ENCODE data around the gene IARS1.

IARS1 gene

DNA sequence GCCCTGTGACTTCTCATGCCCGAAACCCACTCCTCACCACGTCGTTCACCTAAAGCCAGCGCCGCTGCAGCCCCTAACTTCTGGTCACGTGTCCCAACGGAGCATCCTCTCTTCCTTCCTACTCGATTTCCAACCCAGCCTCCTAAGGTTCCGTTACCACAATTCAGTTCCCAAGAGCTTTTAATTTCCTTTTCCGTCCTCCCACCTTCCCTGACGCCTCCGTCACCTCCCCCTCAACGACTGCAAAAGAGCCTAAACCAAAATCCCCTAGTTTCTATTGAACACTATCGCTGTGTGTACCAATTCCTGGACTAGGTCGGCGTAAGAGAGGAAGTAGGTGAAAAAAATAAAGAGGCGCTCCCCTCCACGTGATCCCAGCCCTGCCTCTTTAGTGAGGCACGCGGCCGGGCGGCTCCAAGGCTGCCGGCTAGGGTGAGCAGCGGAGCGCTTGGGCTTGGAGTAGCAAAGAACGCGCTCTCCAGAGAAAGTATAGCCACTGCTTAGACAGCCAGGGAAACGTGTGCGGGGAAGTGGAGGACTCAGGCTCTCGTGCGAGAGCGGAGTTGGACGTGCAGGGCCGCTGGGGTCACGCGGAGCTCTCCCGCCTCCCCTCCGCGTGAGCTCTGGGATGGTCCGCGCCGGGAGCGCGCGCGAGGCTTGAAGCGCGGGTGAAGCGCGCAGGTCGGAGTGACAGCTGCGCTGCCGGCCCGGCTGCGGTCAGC is 31.9 kb upstream of the IARS1 start, which contains the start of the genes CENPP and NOL8:
Gene CENPP (plus strand): TSS at position 685 of the 722 bp plus-strand sequence.
Gene NOL8 (minus strand): TSS at position 82 of the 722 bp plus-strand sequence. CDS start 1,189 bp downstream, outside the sequence.
- Histone ChIP-seq H3K4me2 (ENCODE audit: low read length) (peak within 1 kb of the TSS; percentile 88), H3K36me3 (replicated peaks; ENCODE audit: low read depth, low read length) (peaks cover 15% of the 10 kb centered on the region), H3K9ac (ENCODE audit: low read length) (peak within 1 kb of the TSS; percentile 92), H2AFZ (ENCODE audit: low read depth, low read length) (peak within 1 kb of the TSS; percentile 98), H3K27ac (ENCODE audit: low read length) (peak within 1 kb of the TSS; percentile 76), H3K9me3 (ENCODE audit: insufficient read depth, low read length) (no peaks in the 10 kb centered on the region), H3K79me2 (ENCODE audit: low read length) (peaks cover 72% of the 10 kb centered on the region), H4K20me1 (ENCODE audit: insufficient read depth, low read length) (no peaks in the 10 kb centered on the region), H3K4me1 (ENCODE audit: low read length) (peaks cover 21% of the 10 kb centered on the region), H3K4me3 (ENCODE audit: low read length) (peak within 1 kb of the TSS; percentile 97), H3K27me3 (ENCODE audit: low read depth, low read length) (no peaks in the 10 kb centered on the region)
- TF ChIP-seq CTCF (IDR thresholded peaks at IDR 0.05; ENCODE audit: low read depth, low read length) (no peak), EZH2phosphoT487 (IDR thresholded peaks at IDR 0.05; ENCODE audit: low read depth) (no peak)

DNA sequence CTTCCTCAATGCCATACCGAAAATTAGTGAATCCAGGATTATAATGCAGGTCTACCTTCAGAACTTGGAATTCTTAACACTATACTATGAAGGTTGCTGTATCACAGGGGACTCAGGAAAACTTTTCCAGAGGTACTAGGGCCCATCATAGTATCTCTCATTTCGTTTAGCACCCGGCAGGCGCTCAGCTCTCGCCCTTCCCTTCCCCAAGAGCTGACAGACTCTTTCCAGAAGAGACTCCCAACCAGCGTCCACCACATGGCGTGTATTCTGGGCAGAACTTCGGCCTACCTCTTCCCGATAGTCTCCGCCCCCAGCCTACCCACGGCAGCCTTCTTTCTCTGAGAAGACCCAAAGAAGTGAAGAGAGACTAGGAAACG is 31.4 kb upstream of the IARS1 start:
- Histone ChIP-seq H3K36me3 (replicated peaks; ENCODE audit: low read depth, low read length) (peaks cover 17% of the 10 kb centered on the region), H3K9me3 (ENCODE audit: insufficient read depth, low read length) (no peaks in the 10 kb centered on the region), H3K4me1 (ENCODE audit: low read length) (peaks cover 21% of the 10 kb centered on the region), H3K4me2 (ENCODE audit: low read length) (peak overlapping the region; percentile 88), H2AFZ (ENCODE audit: low read depth, low read length) (peak overlapping the region; percentile 98), H3K4me3 (ENCODE audit: low read length) (peak overlapping the region; percentile 97), H3K79me2 (ENCODE audit: low read length) (peaks cover 67% of the 10 kb centered on the region), H3K27ac (ENCODE audit: low read length) (peak overlapping the region; percentile 76), H4K20me1 (ENCODE audit: insufficient read depth, low read length) (no peaks in the 10 kb centered on the region), H3K9ac (ENCODE audit: low read length) (peak overlapping the region; percentile 92), H3K27me3 (ENCODE audit: low read depth, low read length) (no peaks in the 10 kb centered on the region)
- TF ChIP-seq CTCF (IDR thresholded peaks at IDR 0.05; ENCODE audit: low read depth, low read length) (no peak), EZH2phosphoT487 (IDR thresholded peaks at IDR 0.05; ENCODE audit: low read depth) (no peak)

DNA sequence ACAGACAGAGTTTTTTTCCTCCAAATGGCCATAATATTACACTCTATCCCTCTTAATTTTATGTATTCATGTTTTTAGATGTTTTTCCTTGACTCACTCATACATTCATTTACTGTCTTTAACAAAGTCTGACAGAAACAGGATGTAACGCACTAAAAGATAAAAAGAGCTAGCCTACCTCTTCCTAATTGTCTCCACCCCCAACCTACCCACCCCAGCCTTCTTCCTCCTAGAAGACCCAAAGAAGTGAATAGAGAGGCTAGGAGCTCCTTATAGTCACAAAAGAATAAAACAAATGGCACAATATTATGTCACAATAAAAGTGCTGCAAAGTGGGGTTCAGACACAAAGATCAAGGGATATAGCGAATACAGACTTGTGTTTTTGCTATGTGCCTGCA is 30.9 kb upstream of the IARS1 start:
- Histone ChIP-seq H3K4me2 (ENCODE audit: low read length) (peak overlapping the region; percentile 88), H2AFZ (ENCODE audit: low read depth, low read length) (no peak overlapping the region), H3K36me3 (replicated peaks; ENCODE audit: low read depth, low read length) (peaks cover 21% of the 10 kb centered on the region), H3K9ac (ENCODE audit: low read length) (peak overlapping the region; percentile 92), H4K20me1 (ENCODE audit: insufficient read depth, low read length) (no peaks in the 10 kb centered on the region), H3K9me3 (ENCODE audit: insufficient read depth, low read length) (no peaks in the 10 kb centered on the region), H3K79me2 (ENCODE audit: low read length) (peaks cover 63% of the 10 kb centered on the region), H3K4me1 (ENCODE audit: low read length) (peaks cover 21% of the 10 kb centered on the region), H3K27ac (ENCODE audit: low read length) (peak overlapping the region; percentile 76; the same call in 1 of the 2 replicates), H3K27me3 (ENCODE audit: low read depth, low read length) (no peaks in the 10 kb centered on the region), H3K4me3 (ENCODE audit: low read length) (peak overlapping the region; percentile 97)
- no peak for TF ChIP-seq CTCF (IDR thresholded peaks at IDR 0.05; ENCODE audit: low read depth, low read length)
- TF ChIP-seq EZH2phosphoT487 (IDR thresholded peaks at IDR 0.05; ENCODE audit: low read depth), result no peak

DNA sequence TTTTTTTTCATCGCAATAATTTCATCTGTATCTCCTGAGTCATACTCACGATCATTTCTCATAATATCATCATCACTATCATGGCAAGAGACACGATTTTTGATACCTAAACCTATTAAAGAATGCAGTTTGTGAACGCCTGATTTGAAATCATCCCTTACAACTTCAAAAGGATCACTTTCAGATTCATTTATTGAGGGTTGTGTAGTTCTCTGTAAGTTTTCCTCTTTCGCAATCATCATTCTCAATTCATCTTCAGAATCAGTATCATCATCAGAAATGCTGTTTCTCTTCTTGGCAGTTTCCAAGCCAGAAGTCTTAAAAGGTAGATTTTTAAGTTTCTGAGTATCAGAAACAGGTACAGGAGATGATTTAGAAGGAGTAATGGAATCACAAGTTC is 22.0 kb upstream of the IARS1 start:
- no peak overlapping the region for H3K4me2 ChIP-seq (ENCODE audit: low read length)
- H3K4me1 ChIP-seq (ENCODE audit: low read length), result no peaks in the 10 kb centered on the region
- H2AFZ ChIP-seq (ENCODE audit: low read depth, low read length), result no peak overlapping the region
- peaks cover 24% of the 10 kb centered on the region for H3K79me2 ChIP-seq (ENCODE audit: low read length)
- TF ChIP-seq EZH2phosphoT487 (IDR thresholded peaks at IDR 0.05; ENCODE audit: low read depth) (no peak), CTCF (IDR thresholded peaks at IDR 0.05; ENCODE audit: low read depth, low read length) (no peak)
- H3K4me3 ChIP-seq (ENCODE audit: low read length), result no peak overlapping the region
- no peak overlapping the region for H3K9ac ChIP-seq (ENCODE audit: low read length)
- H3K27ac ChIP-seq (ENCODE audit: low read length), result no peak overlapping the region
- peaks cover 42% of the 10 kb centered on the region for H3K36me3 ChIP-seq (replicated peaks; ENCODE audit: low read depth, low read length)
- H3K27me3 ChIP-seq (ENCODE audit: low read depth, low read length), result no peaks in the 10 kb centered on the region
- no peaks in the 10 kb centered on the region for H4K20me1 ChIP-seq (ENCODE audit: insufficient read depth, low read length)
- no peaks in the 10 kb centered on the region for H3K9me3 ChIP-seq (ENCODE audit: insufficient read depth, low read length)
